Panc1 (cell line): ENCODE measurements around the gene PLA2G5. TPM values are rescaled to one million over a fixed set of nuclear protein-coding genes. Genes with fewer than 3 reads are reported as not detected.

Experiments used
- ATAC-seq: fragments of 200-7000 bp; cut with Tn5 transposase; 2 replicates; pipeline ENCODE4 v1.9.1; 2020; ENCODE audit warnings: mild to moderate bottlenecking, moderate library complexity
- BruUV-seq: library from RNA; stranded (reverse); fragments of 400-500 nt; replicated peaks from 2 replicates; lab custom pipeline; 2021; lab: Mats Ljungman, UMichigan
- CTCF ChIA-PET: fragments of 300-600 bp; sonication (Branson Sonifier 250); formaldehyde crosslinking; loops from one replicate; lab custom pipeline; 2022; ENCODE audit warnings: antibody characterized with exemption; lab: Charles Lee
- POLR2A ChIA-PET: fragments of 300-600 bp; sonication (Branson Sonifier 250); formaldehyde crosslinking; loops from one replicate; lab custom pipeline; 2022; ENCODE audit warnings: antibody characterized with exemption; lab: Charles Lee
- DNase-seq: peaks from one replicate; pipeline ENCODE4 v3.0.0-alpha.2; 2010; ENCODE audit warnings: low read depth, low spot score
- H3K27ac ChIP-seq: 2 replicates; pipeline ENCODE4 v1.5.1; 2011; ENCODE audit warnings: mild to moderate bottlenecking, low read length, inconsistent platforms
- H3K27me3 ChIP-seq: fragments of 200-500 bp; sonication (Bioruptor generic); 2 replicates; pipeline ENCODE4 v1.6.0; 2014; ENCODE audit warnings: low read length, inconsistent platforms; ENCODE audit not compliant: control insufficient read depth, insufficient read depth
- H3K36me3 ChIP-seq: fragments of 200-500 bp; sonication (Bioruptor generic); 2 replicates; pipeline ENCODE4 v1.5.1; 2014; ENCODE audit warnings: inconsistent platforms, mild to moderate bottlenecking, low read length, moderate library complexity; ENCODE audit not compliant: control insufficient read depth, insufficient read depth
- H3K4me1 ChIP-seq: 2 replicates; pipeline ENCODE4 v1.5.1; 2011; ENCODE audit warnings: inconsistent platforms, mild to moderate bottlenecking, low read length, moderate library complexity; ENCODE audit not compliant: control insufficient read depth, insufficient read depth
- H3K4me3 ChIP-seq, 2 experiments: 2 replicates each; pipeline ENCODE4 v1.5.1; 2011 to 2012; ENCODE audit warnings: low read depth in 2 of 2, low read length in 2 of 2, mild to moderate bottlenecking in 2 of 2, inconsistent platforms in 1 of 2, moderate library complexity in 1 of 2
- H3K9me3 ChIP-seq: fragments of 200-500 bp; sonication (Bioruptor generic); 2 replicates; pipeline ENCODE4 v1.5.1; 2014; ENCODE audit warnings: low read depth, mild to moderate bottlenecking, inconsistent platforms, low read length, moderate library complexity; ENCODE audit not compliant: control insufficient read depth, insufficient read depth
- CTCF ChIP-seq: fragments of 450-650 bp; IDR thresholded peaks from 2 replicates; pipeline ENCODE4 v1.5.1; 2017; ENCODE audit warnings: mild to moderate bottlenecking
- POLR2AphosphoS5 ChIP-seq: IDR thresholded peaks from 2 replicates; pipeline ENCODE4 v1.6.1; 2012; ENCODE audit warnings: mild to moderate bottlenecking, low read depth, low read length, moderate library complexity
- REST ChIP-seq, 2 experiments: IDR thresholded peaks; 2 replicates each; pipeline ENCODE4 v1.6.1; 2011 to 2012; ENCODE audit warnings: low read depth in 2 of 2, control low read depth in 1 of 2, low read length in 1 of 2, mild to moderate bottlenecking in 1 of 2, moderate library complexity in 1 of 2; ENCODE audit not compliant: insufficient read depth in 1 of 2
- SIN3A ChIP-seq: IDR thresholded peaks from 2 replicates; pipeline ENCODE4 v1.6.1; 2012; ENCODE audit warnings: low read depth, mild to moderate bottlenecking, low read length, moderate library complexity, borderline replicate concordance; ENCODE audit not compliant: insufficient read depth
- TCF7L2 ChIP-seq: IDR thresholded peaks from 2 replicates; pipeline ENCODE4 v1.6.1; 2011; ENCODE audit warnings: mild to moderate bottlenecking, low read depth, low read length, inconsistent platforms
- in situ Hi-C: cut with HindIII; loops from 2 replicates; pipeline ENCODE4 v1.10.0; 2016; ENCODE audit warnings: low sequenced_read_pairs, low pct_unique_long_range_greater_than_20kb
- intact Hi-C: fragments of 100-400 bp; cut with micrococcal nuclease; formaldehyde crosslinking; loops from one replicate; pipeline ENCODE4 v1.10.0; 2022; ENCODE audit not compliant: unreplicated experiment
- total RNA-seq: library from RNA; stranded (reverse); gene quantifications from one replicate; pipeline ENCODE4 v1.2.1, GENCODE V29; 2021; ENCODE audit not compliant: unreplicated experiment

The PLA2G5 gene
- total RNA-seq, 1 experiment from 2014 or later: not detected

- no peaks in the 10 kb centered on the region; the same call in 1 of the 2 replicates for H3K4me1 ChIP-seq
- intact Hi-C loops: no loop called here
- no peaks in the 10 kb centered on the region for H3K9me3 ChIP-seq
- no peak overlapping the region for H3K27ac ChIP-seq
- no peak for ATAC-seq
- ChIA-PET CTCF (no interaction called here), POLR2A (no interaction called here)
- DNase-seq: no peak
- TF ChIP-seq REST (IDR thresholded peaks at IDR 0.05; ENCODE audit: insufficient read depth in 1 of 2, low read depth in 2 of 2, low read length in 1 of 2): no peak
- no peak for TF ChIP-seq POLR2AphosphoS5
- TF ChIP-seq CTCF: no peak
- TF ChIP-seq TCF7L2: no peak
- TF ChIP-seq SIN3A: no peak
- H3K4me3 ChIP-seq: no peak overlapping the region
- in situ Hi-C loops: no loop called here
- no peaks in the 10 kb centered on the region for H3K36me3 ChIP-seq
- BruUV-seq: no TSS peak
- H3K27me3 ChIP-seq: peaks cover 10% of the 10 kb centered on the region
Measured at GRCh38 chr1:20125100-20125499, 55.1 kb downstream of the PLA2G5 start.

GRCh38 chr1:20126041-20126805 is 56.2 kb downstream of the PLA2G5 start:
- TF ChIP-seq POLR2AphosphoS5 (no peak), SIN3A (no peak), REST (IDR thresholded peaks at IDR 0.05; ENCODE audit: insufficient read depth in 1 of 2, low read depth in 2 of 2, low read length in 1 of 2) (no peak), CTCF (no peak), TCF7L2 (no peak)
- CTCF ChIA-PET: no interaction called here
- DNase-seq (no peak), ATAC-seq (no peak)
- Histone ChIP-seq H3K36me3 (no peaks in the 10 kb centered on the region), H3K27me3 (peaks cover 6% of the 10 kb centered on the region), H3K4me1 (no peaks in the 10 kb centered on the region; the same call in 1 of the 2 replicates), H3K9me3 (no peaks in the 10 kb centered on the region), H3K4me3 (no peak overlapping the region), H3K27ac (no peak overlapping the region)
- BruUV-seq: no TSS peak
- in situ Hi-C loops (no loop called here), intact Hi-C loops (no loop called here)
- POLR2A ChIA-PET: no interaction called here
